Non-pigmented ciliary epithelial cell (primary cell): ENCODE data around the gene CD68.

Experiments used
- DNase-seq: peaks from one replicate; pipeline ENCODE4 v3.0.0-alpha.2; 2010; ENCODE audit warnings: low read depth

The CD68 gene

GRCh38 chr17:7559320-7560171, 19.9 kb upstream of the CD68 start:
- no peak for DNase-seq

DNA sequence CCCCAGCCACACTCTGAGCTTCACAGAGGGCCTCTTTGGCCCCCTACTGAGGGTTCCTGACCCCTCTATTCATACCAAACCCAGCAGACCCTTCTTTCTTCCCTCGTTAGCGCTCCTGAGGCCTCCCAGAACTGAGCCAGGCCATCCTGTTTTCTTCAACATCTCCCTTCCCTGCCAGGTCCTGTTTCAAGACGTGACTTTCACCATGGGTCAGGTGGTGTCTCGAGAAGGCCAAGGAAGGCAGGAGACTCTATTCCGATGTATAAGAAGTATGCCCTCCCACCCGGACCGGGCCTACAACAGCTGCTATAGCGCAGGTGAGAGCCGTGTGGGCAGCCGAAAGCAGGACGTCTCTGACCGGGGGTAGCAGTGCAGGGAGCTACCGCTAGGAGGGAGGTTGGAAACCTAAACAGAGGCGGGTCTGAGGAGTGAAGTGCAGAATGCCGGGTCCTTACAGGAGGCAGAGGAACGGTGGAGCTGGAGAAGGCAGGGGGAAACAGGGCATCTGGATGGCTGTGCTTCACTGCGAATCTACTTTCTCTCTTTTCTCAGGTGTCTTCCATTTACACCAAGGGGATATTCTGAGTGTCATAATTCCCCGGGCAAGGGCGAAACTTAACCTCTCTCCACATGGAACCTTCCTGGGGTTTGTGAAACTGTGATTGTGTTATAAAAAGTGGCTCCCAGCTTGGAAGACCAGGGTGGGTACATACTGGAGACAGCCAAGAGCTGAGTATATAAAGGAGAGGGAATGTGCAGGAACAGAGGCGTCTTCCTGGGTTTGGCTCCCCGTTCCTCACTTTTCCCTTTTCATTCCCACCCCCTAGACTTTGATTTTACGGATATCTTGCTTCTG, 19.0 kb upstream of the CD68 start:
- no peak for DNase-seq

- no peak for DNase-seq
These were observed 18.3 kb upstream of the CD68 start for GRCh38 chr17:7561028-7561575.

DNA sequence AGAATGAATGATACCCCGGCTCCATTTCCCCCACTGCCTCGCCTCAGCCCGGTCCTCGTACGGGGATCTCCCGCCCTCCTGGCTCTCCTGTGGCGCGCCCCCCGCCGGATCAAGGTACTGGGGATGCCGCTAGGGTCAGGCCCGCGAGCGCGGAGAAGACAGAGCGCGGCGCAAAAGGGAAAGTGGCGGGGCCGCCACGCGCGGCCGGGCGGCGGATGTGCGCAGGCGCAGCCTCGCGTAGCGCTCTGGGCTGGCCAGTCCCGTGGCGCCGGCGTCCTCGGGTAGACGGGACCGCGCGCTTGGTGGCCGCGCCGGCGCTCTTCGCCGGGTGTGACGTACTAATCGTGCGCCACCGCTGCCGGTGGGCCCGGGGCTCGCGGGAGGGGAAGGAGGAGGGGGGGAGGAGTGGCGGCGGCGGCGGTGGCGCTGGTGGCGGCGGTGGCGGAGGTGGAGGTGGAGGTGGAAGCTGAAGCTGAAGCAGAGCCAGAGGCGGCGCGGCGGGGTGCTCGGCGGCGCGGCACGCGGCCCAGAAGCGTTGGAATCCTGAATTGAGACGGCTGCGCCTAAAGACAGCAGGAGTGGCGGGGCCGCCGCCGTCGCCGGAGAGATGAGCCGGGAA, 17.7 kb upstream of the CD68 start, which contains the start of gene SENP3:
Gene SENP3, plus strand, starts transcription at position 331 of the 619 bp plus-strand sequence. CDS start 1,158 bp downstream, outside the sequence.
- no peak for DNase-seq

- no peak for DNase-seq
These were observed 17.2 kb upstream of the CD68 start for GRCh38 chr17:7562208-7562605.

DNA sequence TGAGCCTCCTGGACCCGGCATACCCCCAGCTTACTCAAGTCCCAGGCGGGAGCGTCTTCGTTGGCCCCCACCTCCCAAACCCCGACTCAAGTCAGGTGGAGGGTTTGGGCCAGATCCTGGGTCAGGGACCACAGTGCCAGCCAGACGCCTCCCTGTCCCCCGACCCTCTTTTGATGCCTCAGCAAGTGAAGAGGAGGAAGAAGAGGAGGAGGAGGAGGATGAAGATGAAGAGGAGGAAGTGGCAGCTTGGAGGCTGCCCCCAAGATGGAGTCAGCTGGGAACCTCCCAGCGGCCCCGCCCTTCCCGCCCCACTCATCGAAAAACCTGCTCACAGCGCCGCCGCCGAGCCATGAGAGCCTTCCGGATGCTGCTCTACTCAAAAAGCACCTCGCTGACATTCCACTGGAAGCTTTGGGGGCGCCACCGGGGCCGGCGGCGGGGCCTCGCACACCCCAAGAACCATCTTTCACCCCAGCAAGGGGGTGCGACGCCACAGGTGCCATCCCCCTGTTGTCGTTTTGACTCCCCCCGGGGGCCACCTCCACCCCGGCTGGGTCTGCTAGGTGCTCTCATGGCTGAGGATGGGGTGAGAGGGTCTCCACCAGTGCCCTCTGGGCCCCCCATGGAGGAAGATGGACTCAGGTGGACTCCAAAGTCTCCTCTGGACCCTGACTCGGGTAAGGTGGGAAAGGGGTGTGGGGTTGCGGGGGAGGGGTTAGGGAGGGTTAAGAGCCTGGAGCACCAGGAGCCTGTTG, 16.1 kb upstream of the CD68 start:
- DNase-seq, result no peak

- no peak for DNase-seq
These were observed 9.9 kb upstream of the CD68 start for GRCh38 chr17:7569571-7569970.

- DNase-seq, result no peak
These were observed 9.1 kb upstream of the CD68 start for GRCh38 chr17:7570351-7570750.

GRCh38 chr17:7572338-7572587, 7.2 kb upstream of the CD68 start:
- DNase-seq, result no peak

- peak; percentile 97 for DNase-seq
These were observed 6.7 kb upstream of the CD68 start for GRCh38 chr17:7572588-7573323.

- DNase-seq, result no peak
These were observed 5.9 kb upstream of the CD68 start for GRCh38 chr17:7573324-7574080.

GRCh38 chr17:7574176-7574953, 5.1 kb upstream of the CD68 start:
- no peak for DNase-seq

DNA sequence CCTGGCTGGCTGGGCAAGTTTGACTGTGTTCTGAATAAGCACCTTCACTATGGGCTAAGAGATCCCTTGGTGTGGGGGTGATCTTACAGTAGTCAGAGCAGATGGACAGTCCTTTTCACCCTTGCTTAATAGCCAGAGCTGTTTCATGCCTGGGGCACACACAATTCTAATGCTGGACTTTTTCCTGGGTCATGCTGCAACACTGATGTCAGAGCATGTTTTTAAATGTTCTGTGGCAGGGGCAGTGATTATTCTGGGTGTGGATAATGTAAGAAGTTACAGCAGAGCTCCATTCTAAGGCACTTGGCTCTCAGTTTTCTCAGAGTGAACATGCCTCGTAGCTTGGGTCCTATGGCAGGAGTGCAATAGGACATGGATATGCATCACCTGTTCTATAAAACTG, 4.0 kb upstream of the CD68 start:
- DNase-seq, result no peak

GRCh38 chr17:7575959-7576358, 3.5 kb upstream of the CD68 start:
- no peak for DNase-seq

GRCh38 chr17:7576432-7576937, 3.0 kb upstream of the CD68 start:
- DNase-seq, result no peak

GRCh38 chr17:7577327-7578199, 1.9 kb upstream of the CD68 start:
- DNase-seq, result no peak

- no peak for DNase-seq
These were observed 581 bp downstream of the CD68 start for GRCh38 chr17:7579834-7580603.
